ENCODE measurements around the gene IFT88. TPM values are rescaled to one million over a fixed set of nuclear protein-coding genes. Genes with fewer than 3 reads are reported as not detected.

Gene IFT88
- total and polyA plus RNA-seq, 9 of the 15 experiments (the other 6 are each of a cell fraction or from before 2014, with no cell fraction given) = 8.3 to 13.5 (median 10.0) TPM

- POLR2A ChIA-PET = no interaction called here
- FAIRE-seq = no peak
- in situ Hi-C loops (cut with MboI) = no loop called here
- no TSS peak for BruUV-seq (replicated peaks)
- H3K36me3 ChIP-seq (ENCODE audit: control insufficient read depth, insufficient read depth, low read length) = peaks cover 9% of the 10 kb centered on the region; the same call in 2 of the 3 replicates
- TF ChIP-seq FIP1L1 (IDR thresholded peaks at IDR 0.05; ENCODE audit: low read depth, low read length, poor library complexity, severe bottlenecking) (no peak), CEBPB (tag; IDR thresholded peaks at IDR 0.05) (peak; percentile 23; the same call in 1 of the 2 replicates)
- H3K27ac ChIP-seq (ENCODE audit: extremely low read depth, low read depth, low read length) = no peak overlapping the region
- H3K79me2 ChIP-seq (ENCODE audit: control insufficient read depth, insufficient read depth, low read length) = no peaks in the 10 kb centered on the region
- intact Hi-C loops (cut with micrococcal nuclease) = no loop called here
- no peak overlapping the region for H3K4me3 ChIP-seq
- ATAC-seq = no peak
- H3K27me3 ChIP-seq (ENCODE audit: control insufficient read depth in 2 of 2, insufficient read depth in 2 of 2, low read length in 2 of 2) = no peaks in the 10 kb centered on the region
- no peak overlapping the region for H3K4me2 ChIP-seq (ENCODE audit: insufficient read depth, low read length)
- DNase-seq (ENCODE audit: extremely low read depth in 1 of 4, low spot score in 3 of 4) = no peak
- no peaks in the 10 kb centered on the region for H4K20me1 ChIP-seq (replicated peaks; ENCODE audit: control insufficient read depth, insufficient read depth, low read length)
- H3K9me1 ChIP-seq (ENCODE audit: control insufficient read depth, insufficient read depth, low read length) = no peaks in the 10 kb centered on the region
- H3K9ac ChIP-seq (ENCODE audit: insufficient read depth in 1 of 2, low read depth in 2 of 2, low read length in 2 of 2) = no peak overlapping the region
- CTCF ChIA-PET (ENCODE audit: low intra/inter-chr PET ratio) = no interaction called here
- peaks cover 4% of the 10 kb centered on the region; the same call in 1 of the 2 replicates for H3K9me3 ChIP-seq (replicated peaks; ENCODE audit: control insufficient read depth, insufficient read depth, low read depth, low read length)
- H2AFZ ChIP-seq (ENCODE audit: low read depth, low read length) = no peak overlapping the region
- WGBS (ENCODE audit: insufficient coverage, low coverage, missing lambda C conversion rate) = 88% methylated on average over 5 of the region's 5 CpGs
- no peaks in the 10 kb centered on the region for H3K4me1 ChIP-seq (replicated peaks in 1 of 2; ENCODE audit: control insufficient read depth in 2 of 2, insufficient read depth in 2 of 2, low read length in 2 of 2)
Measured at GRCh38 chr13:20580257-20580656, 13.3 kb downstream of the IFT88 start.

DNA sequence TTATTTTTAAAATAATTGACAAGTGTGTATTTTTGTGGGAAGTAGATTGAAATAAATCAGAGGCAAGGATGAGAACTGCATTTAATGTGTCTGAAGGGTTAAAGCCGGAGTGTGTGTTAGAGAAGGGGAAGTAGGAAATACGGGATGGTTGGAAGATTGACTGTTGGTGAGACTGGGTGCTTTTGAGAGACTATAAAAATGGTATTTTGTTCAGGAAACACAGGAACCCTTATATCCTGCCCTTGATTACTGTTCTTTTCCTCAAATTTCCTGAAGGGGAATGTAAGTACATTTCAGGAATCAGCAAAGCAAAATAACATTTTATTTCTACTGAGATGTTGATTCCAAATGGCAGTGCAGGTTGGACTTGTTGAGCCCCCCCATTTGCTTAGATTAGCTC lies 15.1 kb downstream of the IFT88 start:
- no peaks in the 10 kb centered on the region for H4K20me1 ChIP-seq (replicated peaks; ENCODE audit: control insufficient read depth, insufficient read depth, low read length)
- peaks cover 4% of the 10 kb centered on the region; the same call in 1 of the 2 replicates for H3K9me3 ChIP-seq (replicated peaks; ENCODE audit: control insufficient read depth, insufficient read depth, low read depth, low read length)
- no peak overlapping the region for H3K4me3 ChIP-seq
- H3K27ac ChIP-seq (ENCODE audit: extremely low read depth, low read depth, low read length) = no peak overlapping the region
- 79% methylated on average over 2 of the region's 2 CpGs for WGBS (ENCODE audit: insufficient coverage, low coverage, missing lambda C conversion rate)
- no peaks in the 10 kb centered on the region for H3K79me2 ChIP-seq (ENCODE audit: control insufficient read depth, insufficient read depth, low read length)
- H3K27me3 ChIP-seq (ENCODE audit: control insufficient read depth in 2 of 2, insufficient read depth in 2 of 2, low read length in 2 of 2) = no peaks in the 10 kb centered on the region
- H3K9me1 ChIP-seq (ENCODE audit: control insufficient read depth, insufficient read depth, low read length) = no peaks in the 10 kb centered on the region
- BruUV-seq (replicated peaks) = no TSS peak
- no peak overlapping the region for H3K9ac ChIP-seq (ENCODE audit: insufficient read depth in 1 of 2, low read depth in 2 of 2, low read length in 2 of 2)
- FAIRE-seq (no peak), ATAC-seq (no peak), DNase-seq (ENCODE audit: extremely low read depth in 1 of 4, low spot score in 3 of 4) (no peak)
- H3K36me3 ChIP-seq (ENCODE audit: control insufficient read depth, insufficient read depth, low read length) = peaks cover 10% of the 10 kb centered on the region; the same call in 2 of the 3 replicates
- CTCF ChIA-PET (ENCODE audit: low intra/inter-chr PET ratio) = no interaction called here
- H3K4me2 ChIP-seq (ENCODE audit: insufficient read depth, low read length) = no peak overlapping the region
- intact Hi-C loops (cut with micrococcal nuclease) (no loop called here), in situ Hi-C loops (cut with MboI) (no loop called here)
- H2AFZ ChIP-seq (ENCODE audit: low read depth, low read length) = no peak overlapping the region
- POLR2A ChIA-PET = no interaction called here
- no peaks in the 10 kb centered on the region for H3K4me1 ChIP-seq (replicated peaks in 1 of 2; ENCODE audit: control insufficient read depth in 2 of 2, insufficient read depth in 2 of 2, low read length in 2 of 2)
- TF ChIP-seq ZNF551 (CRISPR knock-in tag; IDR thresholded peaks at IDR 0.05) (no peak), KAT7 (CRISPR knock-in tag; IDR thresholded peaks at IDR 0.05; ENCODE audit: borderline replicate concordance) (no peak), ZC3H8 (IDR thresholded peaks at IDR 0.05) (no peak), PTTG1 (tag; IDR thresholded peaks at IDR 0.05; ENCODE audit: low read depth) (no peak), TFAM (CRISPR knock-in tag; conservative IDR thresholded peaks at IDR 0.05) (no peak), CREB3 (tag; conservative IDR thresholded peaks at IDR 0.05; ENCODE audit: low read depth) (no peak), MXI1 (IDR thresholded peaks at IDR 0.05; ENCODE audit: low read depth, low read length) (no peak), KLF10 (CRISPR knock-in tag; IDR thresholded peaks at IDR 0.05) (no peak), HNRNPUL1 (IDR thresholded peaks at IDR 0.05; ENCODE audit: low read length) (no peak), CBFA2T2 (conservative IDR thresholded peaks at IDR 0.05) (no peak), LCOR (CRISPR knock-in tag; IDR thresholded peaks at IDR 0.05) (no peak), DNMT1 (IDR thresholded peaks at IDR 0.05) (no peak)
- TF ChIP-seq, protein P1, sequence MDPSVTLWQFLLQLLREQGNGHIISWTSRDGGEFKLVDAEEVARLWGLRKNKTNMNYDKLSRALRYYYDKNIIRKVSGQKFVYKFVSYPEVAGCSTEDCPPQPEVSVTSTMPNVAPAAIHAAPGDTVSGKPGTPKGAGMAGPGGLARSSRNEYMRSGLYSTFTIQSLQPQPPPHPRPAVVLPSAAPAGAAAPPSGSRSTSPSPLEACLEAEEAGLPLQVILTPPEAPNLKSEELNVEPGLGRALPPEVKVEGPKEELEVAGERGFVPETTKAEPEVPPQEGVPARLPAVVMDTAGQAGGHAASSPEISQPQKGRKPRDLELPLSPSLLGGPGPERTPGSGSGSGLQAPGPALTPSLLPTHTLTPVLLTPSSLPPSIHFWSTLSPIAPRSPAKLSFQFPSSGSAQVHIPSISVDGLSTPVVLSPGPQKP (CRISPR knock-in tag; IDR thresholded peaks at IDR 0.05) = no peak
- TF ChIP-seq, protein P2, sequence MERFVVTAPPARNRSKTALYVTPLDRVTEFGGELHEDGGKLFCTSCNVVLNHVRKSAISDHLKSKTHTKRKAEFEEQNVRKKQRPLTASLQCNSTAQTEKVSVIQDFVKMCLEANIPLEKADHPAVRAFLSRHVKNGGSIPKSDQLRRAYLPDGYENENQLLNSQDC (CRISPR knock-in tag; IDR thresholded peaks at IDR 0.05) = no peak

All from K562 (cell line).